T47D (cell line): ENCODE measurements around the gene RBPJL.

Source experiments
- DNase-seq, 2 experiments: peaks; one replicate each; pipeline versions ENCODE4 v3.0.0 to v3.0.0-alpha.2; 2011 to 2012; ENCODE audit warnings: low read depth in 1 of 2, low spot score in 1 of 2
- JUND ChIP-seq: IDR thresholded peaks from 2 replicates; pipeline ENCODE4 v1.6.1; 2012; ENCODE audit warnings: low read depth
- in situ Hi-C: cut with HindIII; loops from 2 replicates; pipeline ENCODE4 v1.10.0; 2016; ENCODE audit warnings: low sequenced_read_pairs, low pct_unique_long_range_greater_than_20kb

RBPJL gene

GRCh38 chr20:45337367-45338120 lies 30.9 kb downstream of the RBPJL start:
- in situ Hi-C loops: no loop called here
- no peak for TF ChIP-seq JUND
- peak in 1 of 2 experiments; percentile 74 for DNase-seq

GRCh38 chr20:45338121-45339030 lies 31.7 kb downstream of the RBPJL start:
- DNase-seq: no peak
- no peak for TF ChIP-seq JUND
- in situ Hi-C loops: no loop called here

- in situ Hi-C loops: no loop called here
- TF ChIP-seq JUND: no peak
- DNase-seq: peak in 1 of 2 experiments; percentile 1
Measured at GRCh38 chr20:45339084-45339483, 32.4 kb downstream of the RBPJL start.

DNA sequence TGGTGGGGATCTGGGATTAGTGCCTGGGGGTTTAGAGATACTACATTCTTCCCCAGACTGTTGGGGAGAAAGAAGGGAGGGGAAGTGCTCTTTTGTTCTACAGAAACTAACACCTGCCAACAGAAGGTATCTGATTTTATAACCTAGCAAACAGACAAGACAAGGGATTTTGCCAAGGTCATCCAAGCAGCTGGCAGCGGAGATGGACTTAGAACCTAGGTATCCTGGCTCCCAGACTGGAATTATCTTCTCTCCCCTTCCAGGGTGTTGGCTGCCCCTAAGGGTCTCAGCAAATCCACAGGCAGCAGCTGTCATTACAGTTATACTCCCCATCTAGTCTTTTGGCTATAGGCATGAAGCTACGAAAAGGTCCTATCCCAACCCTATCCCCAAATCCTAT lies 33.2 kb downstream of the RBPJL start:
- in situ Hi-C loops: no loop called here
- DNase-seq: peak in 1 of 2 experiments; percentile 3
- no peak for TF ChIP-seq JUND

DNA sequence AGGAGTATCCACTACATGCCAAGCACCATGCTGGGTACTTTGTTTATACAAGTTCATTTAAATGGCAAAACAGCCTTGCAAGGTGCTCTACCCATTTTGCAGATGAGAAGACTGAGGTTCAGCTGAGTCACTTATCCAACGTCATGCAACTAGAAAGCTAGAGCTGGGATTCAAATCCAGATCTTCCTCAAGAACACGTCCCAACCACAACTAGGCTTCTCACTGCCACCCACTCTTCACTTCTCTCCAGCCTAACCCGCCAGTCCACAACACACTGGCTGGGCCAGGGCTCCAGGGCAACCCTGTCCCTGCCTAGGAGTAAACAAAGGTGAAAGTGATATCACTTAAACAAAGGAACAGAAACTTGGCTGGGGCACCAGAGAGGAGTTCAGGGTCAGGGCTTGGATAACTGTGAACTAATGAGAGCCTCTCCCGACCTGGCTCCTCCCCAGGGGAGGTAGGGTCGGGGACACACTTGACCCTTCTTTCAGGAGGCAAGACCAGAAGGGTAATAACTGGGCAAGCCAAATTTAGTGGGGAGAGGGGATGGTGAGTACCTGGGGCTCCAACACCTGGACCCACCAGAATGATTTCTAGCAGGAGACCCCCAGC lies 33.7 kb downstream of the RBPJL start:
- DNase-seq: peak in 1 of 2 experiments; percentile 26
- TF ChIP-seq JUND: no peak

DNA sequence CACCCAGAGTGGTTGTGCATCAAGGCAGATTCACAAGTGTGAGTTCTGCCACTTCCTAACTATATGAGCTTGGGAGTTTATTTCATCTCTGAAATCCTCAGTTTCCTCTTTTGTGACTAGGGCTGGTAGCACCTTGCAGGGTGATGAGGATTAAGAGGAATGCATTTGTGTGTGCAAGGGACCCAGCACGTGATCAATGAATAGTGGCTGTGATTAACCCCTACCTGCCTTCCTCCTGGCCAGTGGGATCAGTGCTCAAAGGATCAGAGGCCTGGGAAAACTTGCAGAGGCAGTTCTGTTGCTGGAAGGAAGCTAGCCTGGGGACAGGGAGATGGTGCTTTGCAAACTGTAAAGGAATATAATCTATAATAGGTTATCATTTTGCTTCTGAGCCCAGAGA lies 34.3 kb downstream of the RBPJL start:
- peak in 1 of 2 experiments; percentile 60 for DNase-seq
- in situ Hi-C loops: no loop called here

More for the DNA sequence above, 33.7 kb downstream of the RBPJL start:
- in situ Hi-C loops: no loop called here

DNA sequence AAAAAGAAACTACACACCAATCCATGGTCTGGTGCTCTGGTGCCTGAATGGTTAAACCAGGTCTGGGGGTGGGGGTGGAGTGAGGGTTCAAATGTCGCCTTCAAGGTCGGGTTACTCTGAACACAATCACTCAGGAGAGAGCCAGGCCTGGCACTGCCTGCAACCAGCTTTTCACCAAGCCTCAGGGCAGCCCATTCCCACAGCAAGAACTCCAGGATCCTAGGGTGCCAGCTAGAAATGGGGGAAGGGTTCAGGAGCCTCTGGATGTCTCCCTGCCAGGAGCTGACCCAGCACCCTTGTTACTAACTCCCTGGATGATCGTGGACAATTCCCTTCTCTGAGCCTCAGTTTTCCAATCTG lies 34.9 kb downstream of the RBPJL start:
- no peak for TF ChIP-seq JUND
- DNase-seq: no peak
- in situ Hi-C loops: no loop called here

More for the DNA sequence above, 34.3 kb downstream of the RBPJL start:
- no peak for TF ChIP-seq JUND

- TF ChIP-seq JUND: no peak; the same call in 1 of the 2 replicates
- in situ Hi-C loops: no loop called here
- peak; percentile 79 to 83 for DNase-seq
Measured at GRCh38 chr20:45341939-45342854, 35.6 kb downstream of the RBPJL start.

- DNase-seq: no peak
- in situ Hi-C loops: no loop called here
- TF ChIP-seq JUND: no peak
Measured at GRCh38 chr20:45342855-45343531, 36.4 kb downstream of the RBPJL start.

DNA sequence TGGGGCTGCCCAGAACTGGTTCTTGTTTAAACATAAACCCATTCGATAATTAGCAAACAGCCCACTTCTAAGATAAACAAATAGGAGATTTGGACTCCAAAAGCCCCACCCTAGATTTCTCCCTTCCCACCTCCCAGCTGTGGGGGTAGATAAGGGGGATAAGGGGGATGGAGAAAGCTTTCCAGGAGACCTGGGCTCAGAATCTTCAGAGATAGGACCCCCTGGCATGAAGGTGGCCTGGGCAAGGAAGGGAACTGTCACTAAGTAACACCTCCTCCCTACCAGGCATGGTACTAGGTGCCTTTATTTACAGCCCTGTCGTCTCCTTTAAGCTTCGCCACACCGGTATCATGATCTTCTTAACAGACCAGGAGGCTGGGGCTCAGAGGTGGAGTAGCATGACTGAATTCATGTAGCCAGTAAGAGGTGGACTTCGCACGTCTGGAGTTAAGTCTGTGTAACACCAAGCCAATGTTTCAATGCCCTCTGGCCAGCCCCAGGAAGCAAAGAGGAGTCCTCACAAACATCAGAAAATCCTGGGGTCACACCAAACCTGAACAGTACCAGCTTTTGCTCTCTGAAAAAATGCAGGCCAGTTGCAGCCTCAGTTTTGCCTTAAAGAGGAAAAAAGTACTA lies 37.0 kb downstream of the RBPJL start:
- no peak; the same call in 1 of the 2 replicates for TF ChIP-seq JUND
- in situ Hi-C loops: no loop called here
- DNase-seq: peak in 1 of 2 experiments; percentile 63
